ENCODE measurements around the gene AMOTL1. TPM values are rescaled to one million over a fixed set of nuclear protein-coding genes. Genes with fewer than 3 reads are reported as not detected.
"Not testable (repeated sequence)": the region's sequence is repeated elsewhere in the genome, so short reads cannot be mapped to it uniquely, and the experiment has no call there.

The AMOTL1 gene
- total RNA-seq, 1 donor from 2014 or later: 45.6 TPM

- Mint-ChIP-seq H3K27me3 (ENCODE audit: low read depth) (no peaks in the 10 kb centered on the region), H3K36me3 (ENCODE audit: low read depth) (peaks cover 14% of the 10 kb centered on the region), H3K4me1 (ENCODE audit: low read depth) (peaks cover 7% of the 10 kb centered on the region), H3K27ac (ENCODE audit: unreplicated experiment) (no peak overlapping the region), H3K4me3 (ENCODE audit: unreplicated experiment) (no peak overlapping the region), H3K9me3 (ENCODE audit: low read depth) (peaks cover 22% of the 10 kb centered on the region)
- no peak for DNase-seq (ENCODE audit: low spot score)
- no peak for TF ChIP-seq CTCF (IDR thresholded peaks at IDR 0.05)
These were observed 139.1 kb downstream of the AMOTL1 start for GRCh38 chr11:94907226-94907625.

GRCh38 chr11:94909371-94909820 is 141.2 kb downstream of the AMOTL1 start:
- H3K36me3 Mint-ChIP-seq (ENCODE audit: low read depth): peaks cover 8% of the 10 kb centered on the region
- peaks cover 7% of the 10 kb centered on the region for H3K4me1 Mint-ChIP-seq (ENCODE audit: low read depth)
- H3K27ac Mint-ChIP-seq (ENCODE audit: unreplicated experiment): no peak overlapping the region
- TF ChIP-seq CTCF (IDR thresholded peaks at IDR 0.05): no peak
- H3K4me3 Mint-ChIP-seq (ENCODE audit: unreplicated experiment): no peak overlapping the region
- H3K27me3 Mint-ChIP-seq (ENCODE audit: low read depth): no peaks in the 10 kb centered on the region
- DNase-seq (ENCODE audit: low spot score): no peak
- peaks cover 16% of the 10 kb centered on the region for H3K9me3 Mint-ChIP-seq (ENCODE audit: low read depth)

- Mint-ChIP-seq H3K27ac (ENCODE audit: unreplicated experiment) (no peak overlapping the region), H3K4me1 (ENCODE audit: low read depth) (peaks cover 12% of the 10 kb centered on the region), H3K4me3 (ENCODE audit: unreplicated experiment) (no peak overlapping the region), H3K9me3 (ENCODE audit: low read depth) (peaks cover 9% of the 10 kb centered on the region), H3K36me3 (ENCODE audit: low read depth) (peaks cover 6% of the 10 kb centered on the region), H3K27me3 (ENCODE audit: low read depth) (no peaks in the 10 kb centered on the region)
- no peak for DNase-seq (ENCODE audit: low spot score)
- TF ChIP-seq CTCF (IDR thresholded peaks at IDR 0.05): no peak
These were observed 142.1 kb downstream of the AMOTL1 start for GRCh38 chr11:94910270-94910669.

GRCh38 chr11:94910779-94911178 is 142.6 kb downstream of the AMOTL1 start:
- Mint-ChIP-seq H3K36me3 (ENCODE audit: low read depth) (peaks cover 6% of the 10 kb centered on the region), H3K27me3 (ENCODE audit: low read depth) (no peaks in the 10 kb centered on the region), H3K9me3 (ENCODE audit: low read depth) (peaks cover 4% of the 10 kb centered on the region), H3K4me1 (ENCODE audit: low read depth) (peaks cover 12% of the 10 kb centered on the region), H3K27ac (ENCODE audit: unreplicated experiment) (no peak overlapping the region), H3K4me3 (ENCODE audit: unreplicated experiment) (no peak overlapping the region)
- DNase-seq (ENCODE audit: low spot score): no peak
- TF ChIP-seq CTCF (IDR thresholded peaks at IDR 0.05): no peak

- no peak overlapping the region for H3K27ac Mint-ChIP-seq (ENCODE audit: unreplicated experiment)
- no peak overlapping the region for H3K4me3 Mint-ChIP-seq (ENCODE audit: unreplicated experiment)
- H3K27me3 Mint-ChIP-seq (ENCODE audit: low read depth): no peaks in the 10 kb centered on the region
- H3K9me3 Mint-ChIP-seq (ENCODE audit: low read depth): no peaks in the 10 kb centered on the region
- DNase-seq (ENCODE audit: low spot score): no peak
- H3K36me3 Mint-ChIP-seq (ENCODE audit: low read depth): peaks cover 6% of the 10 kb centered on the region
- peaks cover 12% of the 10 kb centered on the region for H3K4me1 Mint-ChIP-seq (ENCODE audit: low read depth)
- no peak for TF ChIP-seq CTCF (IDR thresholded peaks at IDR 0.05)
These were observed 144.7 kb downstream of the AMOTL1 start for GRCh38 chr11:94912806-94913205.

GRCh38 chr11:94913718-94914394 is 145.7 kb downstream of the AMOTL1 start:
- not testable (repeated sequence) for H3K27ac Mint-ChIP-seq (ENCODE audit: unreplicated experiment); H3K4me3 Mint-ChIP-seq (ENCODE audit: unreplicated experiment); DNase-seq (ENCODE audit: low spot score)

More at GRCh38 chr11:94913718-94914394, 145.7 kb downstream of the AMOTL1 start:
- not testable (repeated sequence) for H3K9me3 Mint-ChIP-seq (ENCODE audit: low read depth); H3K27me3 Mint-ChIP-seq (ENCODE audit: low read depth); H3K36me3 Mint-ChIP-seq (ENCODE audit: low read depth)
- H3K4me1 Mint-ChIP-seq (ENCODE audit: low read depth): peaks cover 12% of the 10 kb centered on the region
